Rectal smooth muscle tissue (tissue), 1 donor: ENCODE measurements around the gene SH3D19.
"Not testable (repeated sequence)": the region's sequence is repeated elsewhere in the genome, so short reads cannot be mapped to it uniquely, and the experiment has no call there.

Source experiments
- H3K27ac ChIP-seq: one replicate; pipeline ENCODE4 v1.7.0; 2013; ENCODE audit warnings: low read depth, low read length, inconsistent platforms
- H3K27me3 ChIP-seq: one replicate; pipeline ENCODE4 v1.7.0; 2013; ENCODE audit warnings: low read length; ENCODE audit not compliant: control insufficient read depth, insufficient read depth
- H3K36me3 ChIP-seq: one replicate; pipeline ENCODE4 v1.7.0; 2013; ENCODE audit warnings: low read length; ENCODE audit not compliant: control insufficient read depth, insufficient read depth
- H3K4me1 ChIP-seq: one replicate; pipeline ENCODE4 v1.7.0; 2013; ENCODE audit warnings: low read length; ENCODE audit not compliant: control insufficient read depth, insufficient read depth
- H3K4me3 ChIP-seq: one replicate; pipeline ENCODE4 v1.7.0; 2013; ENCODE audit warnings: low read length
- H3K9ac ChIP-seq: one replicate; pipeline ENCODE4 v1.7.0; 2013; ENCODE audit warnings: low read length

Gene SH3D19

DNA sequence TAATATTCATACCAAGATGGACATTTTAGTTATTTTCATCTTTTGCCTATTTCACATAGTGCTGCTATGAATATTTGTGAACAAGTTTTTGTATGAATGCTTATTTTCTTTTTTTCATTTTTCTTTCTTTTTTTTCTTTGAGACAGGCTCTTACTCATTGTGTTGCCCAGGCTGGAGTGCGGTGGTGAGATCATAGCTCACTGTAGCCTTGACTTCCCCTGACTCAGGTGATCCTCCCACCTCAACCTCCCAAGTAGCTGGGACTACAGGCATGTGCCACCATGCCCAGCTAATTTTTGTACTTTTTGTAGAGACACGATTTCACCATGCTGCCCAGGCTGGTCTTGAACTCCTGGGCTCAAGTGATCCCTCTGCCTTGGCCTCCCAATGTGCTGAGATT is 247.4 kb downstream of the SH3D19 start:
- not testable (repeated sequence) for H3K36me3 ChIP-seq, H3K27ac ChIP-seq, H3K4me1 ChIP-seq, H3K9ac ChIP-seq, H3K27me3 ChIP-seq, H3K4me3 ChIP-seq

GRCh38 chr4:151074416-151074916 is 250.9 kb downstream of the SH3D19 start:
- H3K27ac ChIP-seq: no peak overlapping the region
- no peak overlapping the region for H3K4me3 ChIP-seq
- H3K27me3 ChIP-seq: no peaks in the 10 kb centered on the region
- no peaks in the 10 kb centered on the region for H3K4me1 ChIP-seq
- no peak overlapping the region for H3K9ac ChIP-seq
- no peaks in the 10 kb centered on the region for H3K36me3 ChIP-seq
